ENCODE measurements around the gene RTN4. TPM values are rescaled to one million over a fixed set of nuclear protein-coding genes. Genes with fewer than 3 reads are reported as not detected.

The RTN4 gene
- total RNA-seq, 1 experiment from 2014 or later: 200 TPM

DNA sequence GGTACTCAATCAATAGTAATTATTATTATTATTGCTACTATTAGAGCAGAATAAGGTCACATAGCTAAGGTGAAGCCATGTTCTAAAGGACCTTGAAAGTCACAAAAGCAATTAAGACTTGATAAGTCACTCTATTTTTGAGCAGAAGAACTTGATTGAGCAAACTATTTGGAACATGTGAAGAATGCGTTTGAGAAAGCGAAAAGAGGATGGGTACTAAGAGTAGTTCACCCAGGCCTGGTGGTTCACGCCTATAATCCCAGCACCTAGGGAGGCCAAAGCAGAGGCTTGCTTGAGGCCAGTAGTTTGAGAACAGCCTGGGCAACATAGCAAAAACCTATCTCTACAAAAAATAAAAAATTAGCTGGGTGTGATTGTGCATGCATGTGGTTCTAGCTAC is 7.2 kb upstream of the RTN4 start:
- H3K9me3 Mint-ChIP-seq: no peaks in the 10 kb centered on the region
- no peak for DNase-seq
- no peaks in the 10 kb centered on the region; a peak in 1 of 7 replicates for H3K36me3 Mint-ChIP-seq (ENCODE audit: insufficient read depth in 1 of 3, low read depth in 3 of 3)

More for the DNA sequence above, 7.2 kb upstream of the RTN4 start:
- H3K14ac ChIP-seq (ENCODE audit: insufficient read depth, low read length): no peak overlapping the region
- no peak overlapping the region for H2AK5ac ChIP-seq (ENCODE audit: insufficient read length, low read length)
- no peaks in the 10 kb centered on the region for H3K79me1 ChIP-seq (ENCODE audit: insufficient read depth, low read depth, low read length, poor library complexity, severe bottlenecking)
- no peak overlapping the region for H4K5ac ChIP-seq (ENCODE audit: insufficient read length, low read depth, low read length)
- Mint-ChIP-seq H3K27me3 (ENCODE audit: low read depth) (no peaks in the 10 kb centered on the region), H3K27ac (no peak overlapping the region), H3K4me1 (peaks cover 6% of the 10 kb centered on the region in 2 experiments), H3K4me3 (no peak overlapping the region)
- H2AFZ ChIP-seq (ENCODE audit: low read length): no peak overlapping the region
- no peak overlapping the region for H3T11ph ChIP-seq (ENCODE audit: low read length)
- H3K27me3 ChIP-seq (ENCODE audit: insufficient read depth, low read length): no peaks in the 10 kb centered on the region
- no CpG with 5 or more reads among the region's 3 CpGs for WGBS (ENCODE audit: extremely low coverage, insufficient read length, low lambda C conversion rate)
- H3K56ac ChIP-seq (ENCODE audit: insufficient read length, low read depth, low read length): no peak overlapping the region
- H3K4ac ChIP-seq (ENCODE audit: low read depth, low read length): no peak overlapping the region
- H3K23me2 ChIP-seq (ENCODE audit: insufficient read length, low read depth, low read length, poor library complexity, severe bottlenecking): no peaks in the 10 kb centered on the region
- no peaks in the 10 kb centered on the region for H3K79me2 ChIP-seq (ENCODE audit: insufficient read depth, low read length)
- no peak overlapping the region for H2BK5ac ChIP-seq (ENCODE audit: insufficient read length, low read length)
- no peak overlapping the region for H2BK15ac ChIP-seq (ENCODE audit: low read depth, low read length)
- no peak overlapping the region for H3K23ac ChIP-seq (ENCODE audit: insufficient read length, low read depth, low read length)
- no peak overlapping the region for H3K18ac ChIP-seq (ENCODE audit: insufficient read length, low read depth, low read length)
- H3K4me2 ChIP-seq (ENCODE audit: insufficient read depth, insufficient read length, low read length): no peak overlapping the region
- H4K20me1 ChIP-seq (ENCODE audit: control insufficient read depth, insufficient read depth, insufficient read length): no peaks in the 10 kb centered on the region
- H3K4me1 ChIP-seq (ENCODE audit: insufficient read depth, low read length): no peaks in the 10 kb centered on the region; the same call in 1 of the 2 replicates
- H2BK20ac ChIP-seq (ENCODE audit: low read depth, low read length, poor library complexity, severe bottlenecking): no peak overlapping the region
- H4K8ac ChIP-seq (replicated peaks; ENCODE audit: insufficient read length, low read depth, low read length): no peak overlapping the region
- H3K9ac ChIP-seq (ENCODE audit: extremely low read depth, insufficient read length, low read length): no peak overlapping the region
- no peak overlapping the region for H2BK12ac ChIP-seq (ENCODE audit: insufficient read length, low read depth, low read length)
- H3K9me3 ChIP-seq (ENCODE audit: control insufficient read depth, low read depth, low read length): no peaks in the 10 kb centered on the region
- no peak overlapping the region for H3K27ac ChIP-seq (ENCODE audit: insufficient read length, low read depth, low read length)
- no peak overlapping the region for H2BK120ac ChIP-seq (ENCODE audit: low read depth, low read length, poor library complexity, severe bottlenecking)
- no peak overlapping the region for H4K91ac ChIP-seq (ENCODE audit: insufficient read length, low read depth, low read length)
- no peak for TF ChIP-seq CTCF (conservative IDR thresholded peaks at IDR 0.05)

Data from H9 (cell line).